Loucy (cell line): ENCODE measurements around the gene AP5B1.

Source experiments
- EZH2phosphoT487 ChIP-seq: fragments of 200-600 bp; IDR thresholded peaks from 2 replicates; pipeline ENCODE4 v1.6.1; 2018; ENCODE audit warnings: antibody characterized with exemption, mild to moderate bottlenecking, moderate library complexity, borderline replicate concordance
- TF ChIP-seq, protein P1 (sequence below): fragments of 200-600 bp; sonication (generic); conservative IDR thresholded peaks from 2 replicates; pipeline ENCODE4 v1.5.1; 2014; ENCODE audit warnings: mild to moderate bottlenecking, antibody characterized with exemption, low read length

DNA sequence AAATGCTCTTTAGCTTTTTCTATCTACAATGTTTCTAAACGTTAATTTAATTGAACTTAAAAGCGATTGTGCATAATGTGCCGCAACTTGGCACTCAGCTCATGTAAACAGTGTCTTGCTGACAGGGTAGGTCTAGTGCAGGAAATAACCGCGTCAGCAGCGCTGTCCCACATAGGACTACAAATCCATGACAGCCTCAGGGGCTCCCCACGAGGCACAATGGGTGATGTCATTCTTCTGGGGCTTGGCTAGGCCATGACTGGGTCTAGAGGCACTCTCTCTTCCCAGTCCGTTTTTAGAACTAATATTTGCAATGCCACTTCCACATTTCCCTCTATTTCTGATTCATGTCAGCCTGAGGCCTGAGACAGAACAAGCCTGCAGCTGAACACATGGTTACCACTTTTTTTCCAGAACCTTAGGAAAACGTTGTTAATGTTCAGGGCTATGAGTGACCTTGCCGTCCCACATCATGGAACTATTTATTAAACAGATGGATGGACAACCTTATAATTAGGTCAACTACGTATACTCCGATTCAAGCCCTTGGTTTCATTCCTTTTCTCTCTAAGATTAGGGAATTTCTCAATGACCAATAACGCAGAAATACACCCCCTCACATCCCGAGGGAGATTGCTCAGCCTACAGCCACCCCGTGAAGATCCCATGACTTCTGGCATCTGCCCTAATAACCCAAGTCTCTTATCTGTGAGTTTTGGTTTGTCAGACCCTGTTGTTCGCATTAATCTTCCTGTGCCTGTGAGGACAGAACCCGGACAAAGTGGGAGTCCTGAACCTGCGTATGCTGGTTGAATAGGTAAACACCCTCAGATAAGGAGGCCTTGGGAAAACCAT is 33.6 kb upstream of the AP5B1 start:
- no peak for TF ChIP-seq EZH2phosphoT487
- TF ChIP-seq, protein P1, sequence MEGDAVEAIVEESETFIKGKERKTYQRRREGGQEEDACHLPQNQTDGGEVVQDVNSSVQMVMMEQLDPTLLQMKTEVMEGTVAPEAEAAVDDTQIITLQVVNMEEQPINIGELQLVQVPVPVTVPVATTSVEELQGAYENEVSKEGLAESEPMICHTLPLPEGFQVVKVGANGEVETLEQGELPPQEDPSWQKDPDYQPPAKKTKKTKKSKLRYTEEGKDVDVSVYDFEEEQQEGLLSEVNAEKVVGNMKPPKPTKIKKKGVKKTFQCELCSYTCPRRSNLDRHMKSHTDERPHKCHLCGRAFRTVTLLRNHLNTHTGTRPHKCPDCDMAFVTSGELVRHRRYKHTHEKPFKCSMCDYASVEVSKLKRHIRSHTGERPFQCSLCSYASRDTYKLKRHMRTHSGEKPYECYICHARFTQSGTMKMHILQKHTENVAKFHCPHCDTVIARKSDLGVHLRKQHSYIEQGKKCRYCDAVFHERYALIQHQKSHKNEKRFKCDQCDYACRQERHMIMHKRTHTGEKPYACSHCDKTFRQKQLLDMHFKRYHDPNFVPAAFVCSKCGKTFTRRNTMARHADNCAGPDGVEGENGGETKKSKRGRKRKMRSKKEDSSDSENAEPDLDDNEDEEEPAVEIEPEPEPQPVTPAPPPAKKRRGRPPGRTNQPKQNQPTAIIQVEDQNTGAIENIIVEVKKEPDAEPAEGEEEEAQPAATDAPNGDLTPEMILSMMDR = no peak
